Stimulated activated CD8-positive, alpha-beta memory T cell treated with anti-CD3 and anti-CD28 coated beads, Interleukin-7, amount 100 ng/mL, for 4 hours (primary cell): Measurements from ENCODE around the gene PRKCZ.

ENCODE experiments used
- DNase-seq, 2 donors: peaks; one replicate each; pipeline ENCODE4 v3.0.0-alpha.2; 2020; ENCODE audit warnings: low read depth in 2 of 2

The PRKCZ gene

GRCh38 chr1:2049718-2050431, at the start of gene PRKCZ:
Gene PRKCZ, plus strand, starts transcription at chr1:2050411. Its CDS starts 220 bp downstream, at chr1:2050631.
- DNase-seq = peak; percentile 85 to 96

GRCh38 chr1:2000432-2000831, 49.8 kb upstream of the PRKCZ start:
- DNase-seq = no peak

GRCh38 chr1:2000850-2001249, 49.4 kb upstream of the PRKCZ start:
- DNase-seq = no peak

DNA sequence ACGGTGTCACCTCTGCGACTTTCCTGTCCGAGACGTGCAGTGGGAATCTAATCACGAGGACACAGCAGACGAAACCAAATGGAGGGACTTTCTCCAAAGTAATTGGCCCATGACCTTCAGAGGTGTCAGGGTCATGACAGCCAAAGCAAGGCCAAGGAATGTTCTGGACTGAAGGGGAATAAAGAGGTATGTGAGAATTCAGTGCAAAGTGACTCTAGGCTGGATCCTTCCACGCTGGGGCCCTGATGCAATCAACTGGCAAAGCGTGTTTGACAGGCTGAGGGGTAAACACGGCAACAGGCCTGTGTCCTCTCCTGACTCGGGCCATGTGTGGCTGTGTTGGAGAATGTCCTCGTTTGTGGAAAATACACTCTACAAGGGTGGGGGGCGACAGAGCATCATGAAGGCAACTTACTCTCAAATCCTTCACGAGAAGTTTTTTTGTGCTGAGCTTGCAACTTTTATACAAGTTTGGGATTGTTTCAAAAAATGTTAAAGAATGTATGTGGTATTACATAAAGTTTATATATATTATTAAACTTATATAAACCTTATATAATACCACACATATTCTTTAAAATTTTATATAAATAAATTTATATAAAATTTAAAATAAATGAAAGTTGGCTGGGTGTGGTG, 48.3 kb upstream of the PRKCZ start:
- DNase-seq = no peak

DNA sequence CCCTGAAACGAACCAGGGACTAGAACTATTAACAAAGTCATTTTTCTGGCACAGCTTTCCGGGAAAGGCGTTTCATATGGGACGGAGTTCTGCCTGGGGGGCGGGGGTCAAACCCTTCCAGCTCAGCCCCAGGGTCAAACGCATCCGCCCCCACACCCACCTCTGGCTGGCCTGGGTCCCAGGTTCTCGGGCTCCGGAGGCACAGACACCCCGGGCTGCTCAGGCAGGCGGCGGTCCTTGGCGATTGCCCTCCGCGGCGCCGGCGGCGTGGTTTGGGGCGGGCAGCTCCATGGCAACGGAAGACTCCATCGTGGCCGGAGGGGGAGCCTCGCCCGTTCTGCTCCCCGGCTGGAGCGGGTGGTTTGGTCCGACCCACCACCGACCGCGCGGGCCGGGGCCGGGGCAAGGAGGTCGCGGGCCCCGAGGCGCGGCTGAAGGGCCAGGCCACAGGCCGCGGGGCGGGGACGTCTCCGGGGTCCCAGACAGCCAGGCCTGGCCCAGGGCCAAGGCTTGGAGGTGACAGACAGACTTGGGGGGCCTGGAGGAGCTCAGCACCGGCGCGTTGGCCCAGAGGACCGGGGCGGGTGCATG, 46.6 kb upstream of the PRKCZ start, which contains the start of gene CFAP74:
Gene CFAP74, minus strand, starts transcription at position 246 of the 591 bp plus-strand sequence. CDS start 12,830 bp downstream, outside the sequence.
- DNase-seq = no peak

DNA sequence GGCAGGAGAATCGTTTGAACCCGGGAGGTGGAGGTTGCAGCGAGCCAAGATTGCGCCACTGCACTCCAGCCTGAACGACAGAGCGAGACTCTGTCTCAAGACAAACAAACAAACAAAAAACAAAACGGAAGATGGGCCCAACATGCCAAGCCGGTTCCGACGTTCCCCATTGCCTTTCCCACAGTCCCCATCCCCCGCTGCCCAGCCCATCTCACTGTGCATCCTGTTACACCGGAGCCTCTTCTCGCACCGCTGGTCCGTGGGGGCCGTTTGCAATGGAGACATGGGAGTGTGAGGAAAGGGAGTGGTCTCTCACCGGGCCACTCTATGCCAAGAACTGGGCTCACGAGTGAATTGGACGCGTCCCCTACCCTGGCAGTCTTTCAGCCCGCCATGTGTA, 45.4 kb upstream of the PRKCZ start:
- DNase-seq = no peak

GRCh38 chr1:2009101-2010053, 40.8 kb upstream of the PRKCZ start:
- DNase-seq = no peak

- no peak for DNase-seq
These were observed 36.0 kb upstream of the PRKCZ start for GRCh38 chr1:2014181-2014580.

GRCh38 chr1:2014741-2015735, 35.2 kb upstream of the PRKCZ start:
- no peak for DNase-seq

DNA sequence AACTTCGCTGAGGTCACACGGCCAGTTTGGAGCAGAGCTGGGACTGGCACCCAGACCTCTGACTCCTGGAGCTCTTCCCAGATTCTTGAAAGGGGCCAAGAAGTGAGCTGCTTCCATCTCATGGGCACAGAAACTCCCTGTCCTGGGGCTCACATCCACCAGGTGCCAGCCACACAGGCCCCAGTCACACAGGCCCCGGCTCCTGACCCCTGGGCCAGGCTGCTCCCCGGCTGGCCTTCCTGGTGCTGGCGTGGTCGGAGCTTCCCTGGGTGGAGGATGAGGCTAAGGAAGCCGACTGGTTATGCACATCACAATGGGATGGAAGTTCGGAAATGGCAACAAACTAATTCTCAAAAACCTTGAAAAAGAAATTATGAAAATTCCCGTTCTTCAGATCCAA, 34.1 kb upstream of the PRKCZ start:
- no peak for DNase-seq

DNA sequence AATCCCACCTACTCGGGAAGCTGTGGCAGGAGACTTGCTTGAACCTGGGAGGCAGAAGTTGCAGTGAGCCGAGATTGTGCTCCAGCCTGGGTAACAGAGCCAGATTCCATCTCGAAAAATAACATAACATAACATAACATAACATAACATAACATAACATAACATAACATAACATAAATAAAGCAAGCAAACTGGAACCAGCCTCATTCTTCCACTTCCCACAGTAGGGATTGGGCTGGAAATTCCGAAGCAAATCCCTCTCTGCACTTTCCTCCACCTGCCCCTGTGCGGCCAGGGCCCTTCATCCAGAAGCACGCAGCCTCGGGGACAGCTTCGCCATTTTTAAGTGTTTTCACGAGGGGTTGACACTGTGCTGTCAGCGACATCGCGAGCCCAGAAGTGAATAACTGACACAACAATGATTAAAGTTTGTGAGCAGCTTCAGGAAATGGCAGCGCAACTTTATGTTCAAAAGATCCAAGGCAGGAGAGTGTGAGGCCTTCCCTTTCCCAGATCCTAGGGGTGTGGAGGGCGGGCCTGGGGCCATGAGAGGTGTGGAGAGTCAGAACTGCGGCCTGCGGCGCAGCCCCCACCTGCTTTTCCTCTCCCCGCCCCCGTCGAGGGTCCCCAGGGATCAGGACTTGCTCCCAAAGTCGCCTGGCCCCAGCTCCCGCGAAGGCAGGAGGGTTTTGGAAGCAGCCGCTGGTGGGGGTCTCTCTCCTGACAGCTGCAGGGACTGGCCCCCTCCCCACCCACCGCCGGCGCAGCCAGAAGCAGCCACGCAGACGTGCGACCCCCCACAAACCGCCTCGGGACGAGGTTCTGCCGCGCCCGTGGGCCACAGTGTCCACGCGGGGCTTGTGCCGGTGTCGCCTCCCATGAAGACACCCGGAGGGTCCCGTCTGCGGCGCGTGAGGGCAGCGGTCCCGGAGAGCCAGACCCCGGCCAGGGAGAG, 31.7 kb upstream of the PRKCZ start:
- no peak for DNase-seq

GRCh38 chr1:2019172-2019543, 31.1 kb upstream of the PRKCZ start, which contains the start of gene GABRD:
Gene GABRD, plus strand, starts transcription at chr1:2019345. Its CDS starts 79 bp downstream, at chr1:2019424.
- DNase-seq = no peak

- DNase-seq = no peak
These were observed 30.5 kb upstream of the PRKCZ start for GRCh38 chr1:2019571-2020309.

DNA sequence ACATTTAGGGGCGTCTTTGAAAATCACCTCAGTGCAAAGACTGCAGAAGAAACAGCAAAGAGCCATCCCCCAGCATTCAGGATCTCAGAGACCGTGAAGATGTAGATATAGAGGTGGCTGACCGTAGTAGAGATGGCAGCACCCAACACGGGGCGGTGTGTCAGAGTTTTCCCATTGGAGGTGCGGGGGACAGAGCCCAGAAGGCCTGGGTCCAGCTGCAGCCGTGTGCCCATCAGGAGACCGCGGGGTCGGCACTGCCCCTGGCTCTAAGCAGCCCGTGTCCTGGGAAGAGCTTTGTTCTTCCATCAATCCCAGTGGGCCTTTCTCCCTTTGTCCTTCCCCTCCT, 29.9 kb upstream of the PRKCZ start:
- DNase-seq = no peak

DNA sequence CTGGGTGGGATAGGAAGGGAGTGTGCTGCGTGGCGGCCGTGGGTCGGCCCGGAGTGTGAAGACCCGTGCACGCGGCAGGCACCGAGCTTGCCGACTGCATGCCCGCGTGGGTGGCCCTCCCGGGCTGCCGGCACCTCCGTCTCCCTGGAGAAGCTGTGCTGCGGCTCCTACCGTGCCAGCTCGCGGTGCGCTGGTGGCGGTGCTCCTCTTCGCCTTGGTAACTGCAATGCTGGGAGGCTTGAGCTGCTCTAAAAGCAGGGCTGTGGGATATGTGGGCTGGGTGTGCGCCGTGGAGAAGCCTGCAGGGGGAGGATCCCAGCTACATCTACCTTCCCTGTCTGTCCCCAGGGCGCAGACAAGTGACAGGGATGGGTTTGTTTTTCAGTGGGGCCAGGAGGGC, 28.7 kb upstream of the PRKCZ start:
- DNase-seq = no peak

- DNase-seq = no peak
These were observed 28.0 kb upstream of the PRKCZ start for GRCh38 chr1:2022063-2022770.

- DNase-seq = no peak
These were observed 27.0 kb upstream of the PRKCZ start for GRCh38 chr1:2023187-2023586.

- no peak for DNase-seq
These were observed 25.8 kb upstream of the PRKCZ start for GRCh38 chr1:2024451-2024850.
